ENCODE results near the gene PIEZO2.
A peak's percentile ranks its signal among the peaks of the same experiment; 100 is the strongest.

PIEZO2 gene

GRCh38 chr18:10834128-10834815, 315.1 kb downstream of the PIEZO2 start:
- DNase-seq: no peak

GRCh38 chr18:10833656-10834055, 315.7 kb downstream of the PIEZO2 start:
- DNase-seq: no peak

GRCh38 chr18:10826400-10826799, 323.0 kb downstream of the PIEZO2 start:
- DNase-seq: no peak

- DNase-seq: no peak
Measured at GRCh38 chr18:10822456-10822855, 326.9 kb downstream of the PIEZO2 start.

GRCh38 chr18:10820681-10821080, 328.7 kb downstream of the PIEZO2 start:
- DNase-seq: no peak

- no peak for DNase-seq
Measured at GRCh38 chr18:10814336-10814735, 335.0 kb downstream of the PIEZO2 start.

GRCh38 chr18:10805587-10806118, 343.7 kb downstream of the PIEZO2 start:
- DNase-seq: no peak

- DNase-seq: no peak
Measured at GRCh38 chr18:10804126-10804525, 345.2 kb downstream of the PIEZO2 start.

GRCh38 chr18:10798727-10799550, 350.4 kb downstream of the PIEZO2 start:
- no peak for DNase-seq

GRCh38 chr18:10797896-10798295, 351.5 kb downstream of the PIEZO2 start:
- no peak for DNase-seq

GRCh38 chr18:10794771-10795170, 354.6 kb downstream of the PIEZO2 start:
- DNase-seq: no peak

GRCh38 chr18:10793730-10794370, 355.5 kb downstream of the PIEZO2 start:
- no peak for DNase-seq

- DNase-seq: no peak
Measured at GRCh38 chr18:10792181-10792580, 357.2 kb downstream of the PIEZO2 start.

GRCh38 chr18:10791169-10791831, 358.1 kb downstream of the PIEZO2 start:
- DNase-seq: no peak

- DNase-seq: no peak
Measured at GRCh38 chr18:10789180-10789579, 360.2 kb downstream of the PIEZO2 start.

GRCh38 chr18:10787293-10787901, 362.0 kb downstream of the PIEZO2 start:
- DNase-seq: peak; percentile 91

- DNase-seq: no peak
Measured at GRCh38 chr18:10785798-10786197, 363.6 kb downstream of the PIEZO2 start.

GRCh38 chr18:10784596-10785202, 364.7 kb downstream of the PIEZO2 start:
- no peak for DNase-seq

GRCh38 chr18:10783941-10784340, 365.4 kb downstream of the PIEZO2 start:
- no peak for DNase-seq

GRCh38 chr18:10776493-10776892, 372.9 kb downstream of the PIEZO2 start:
- no peak for DNase-seq

GRCh38 chr18:10775026-10775425, 374.3 kb downstream of the PIEZO2 start:
- no peak for DNase-seq

GRCh38 chr18:10771053-10771709, 378.2 kb downstream of the PIEZO2 start:
- DNase-seq: no peak
